ENCODE results near the gene UCN2. TPM values are rescaled to one million over a fixed set of nuclear protein-coding genes. Genes with fewer than 3 reads are reported as not detected.

UCN2 gene
- total and polyA plus RNA-seq, 2 donors (not counting 3 experiments of a cell fraction or from before 2014, with no cell fraction given): 0.11 TPM; not detected in 1

DNA sequence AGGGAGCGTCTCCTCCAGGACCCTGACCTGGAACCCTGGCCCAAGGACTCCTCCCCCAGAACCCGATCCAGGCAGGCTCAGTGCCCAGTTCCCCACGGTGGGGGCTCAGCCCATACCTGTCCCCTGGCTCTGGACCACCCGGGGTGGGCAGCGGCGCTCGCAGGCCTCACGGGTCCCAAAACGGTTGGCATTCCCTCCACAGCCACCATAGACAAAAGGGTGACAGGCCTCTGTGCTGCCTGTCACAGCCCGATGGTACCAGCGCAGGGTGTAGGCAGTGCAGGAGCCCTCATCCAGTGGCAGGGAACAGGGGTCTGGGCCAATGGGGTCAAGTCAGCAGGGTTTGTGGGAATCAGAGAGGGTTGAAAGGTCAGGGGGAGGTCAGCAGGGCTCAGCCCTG is 1.1 kb upstream of the UCN2 start:
- no peak overlapping the region for H3K9ac ChIP-seq (replicated peaks; ENCODE audit: extremely low read depth, insufficient read depth, low read length)
- peak overlapping the region; percentile 76 for H3K27ac ChIP-seq (ENCODE audit: insufficient read depth, low read depth, low read length)
- no peaks in the 10 kb centered on the region for H4K20me1 ChIP-seq (replicated peaks; ENCODE audit: control insufficient read depth, extremely low read depth, insufficient read depth, low read length)
- intact Hi-C loops (cut with micrococcal nuclease) (no loop called here), dilution Hi-C loops (cut with MboI; ENCODE audit: extremely low pct_ligation_motif_present, low sequenced_read_pairs) (no loop called here)
- H3K27me3 ChIP-seq (ENCODE audit: control insufficient read depth in 2 of 2, insufficient read depth in 2 of 2, low read length in 2 of 2): no peaks in the 10 kb centered on the region
- POLR2A ChIA-PET: no interaction called here
- H3K4me3 ChIP-seq (replicated peaks in 1 of 3; ENCODE audit: insufficient read depth in 1 of 3, low read depth in 1 of 3, low read length in 3 of 3): no peak overlapping the region
- H3K36me3 ChIP-seq (ENCODE audit: control insufficient read depth in 2 of 2, extremely low read depth in 1 of 2, insufficient read depth in 2 of 2, low read length in 2 of 2): no peaks in the 10 kb centered on the region
- DNase-seq (ENCODE audit: low read depth, low spot score) (no peak), FAIRE-seq (no peak)
- no peak overlapping the region for H3K4me2 ChIP-seq (ENCODE audit: insufficient read depth, low read length)
- CTCF ChIA-PET: interaction anchor here (1.5 kb wide), 1 partner anchor 128 kb away, joined by 4 read pairs; no protein-coding TSS in a partner anchor
- no TSS peak for BruUV-seq (replicated peaks)
- H3K9me1 ChIP-seq (replicated peaks; ENCODE audit: control insufficient read depth, extremely low read depth, insufficient read depth, low read length): no peaks in the 10 kb centered on the region
- H2AFZ ChIP-seq (ENCODE audit: low read depth, low read length): no peak overlapping the region
- no peak for TF ChIP-seq GATA2 (IDR thresholded peaks at IDR 0.05; ENCODE audit: insufficient read depth, insufficient read length, low read depth, low read length)
- TF ChIP-seq JUN (IDR thresholded peaks at IDR 0.05; ENCODE audit: borderline replicate concordance, insufficient read depth, insufficient read length, low read depth): no peak
- TF ChIP-seq CTCF (IDR thresholded peaks at IDR 0.05; ENCODE audit: extremely low read depth in 1 of 2, insufficient read depth in 1 of 2, low read depth in 1 of 2, low read length in 2 of 2): no peak
- TF ChIP-seq MYC (IDR thresholded peaks at IDR 0.05; ENCODE audit: low read depth, low read length): no peak
- TF ChIP-seq POLR2A (IDR thresholded peaks at IDR 0.05; ENCODE audit: low read depth, low read length): no peak
- TF ChIP-seq, protein P1, sequence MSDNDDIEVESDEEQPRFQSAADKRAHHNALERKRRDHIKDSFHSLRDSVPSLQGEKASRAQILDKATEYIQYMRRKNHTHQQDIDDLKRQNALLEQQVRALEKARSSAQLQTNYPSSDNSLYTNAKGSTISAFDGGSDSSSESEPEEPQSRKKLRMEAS (IDR thresholded peaks at IDR 0.05; ENCODE audit: insufficient read depth, insufficient read length): no peak
- no peak for TF ChIP-seq FOS (IDR thresholded peaks at IDR 0.05; ENCODE audit: borderline replicate concordance, insufficient read depth, low read length)
- TF ChIP-seq EZH2 (IDR thresholded peaks at IDR 0.05; ENCODE audit: borderline replicate concordance, low read depth, low read length, severe bottlenecking): no peak
- TF ChIP-seq POLR2AphosphoS5 (IDR thresholded peaks at IDR 0.05; ENCODE audit: insufficient read depth, low read depth, low read length): no peak
- H3K9me3 ChIP-seq (replicated peaks; ENCODE audit: control insufficient read depth, insufficient read depth, low read length): no peaks in the 10 kb centered on the region
- H3K79me2 ChIP-seq (ENCODE audit: control insufficient read depth, insufficient read depth, low read length): no peaks in the 10 kb centered on the region
- H3K4me1 ChIP-seq (ENCODE audit: control insufficient read depth, extremely low read depth, insufficient read depth, low read length): peaks cover 21% of the 10 kb centered on the region
